T-helper 2 cell treated with Interferon-gamma antibody and Interleukin-4, amounts not matched to agents 5 μg/mL and 100 μg/mL, for 36 hours (primary cell): ENCODE data around the gene CNNM2.
"Not testable (repeated sequence)": the region's sequence is repeated elsewhere in the genome, so short reads cannot be mapped to it uniquely, and the experiment has no call there.

Source experiments
- DNase-seq: peaks from one replicate; pipeline ENCODE4 v3.0.0; 2021; ENCODE audit warnings: low spot score
- H3K27ac Mint-ChIP-seq: one replicate; pipeline ENCODE4 v1.8.0; 2021; ENCODE audit warnings: mild to moderate bottlenecking, mixed read lengths
- H3K27me3 Mint-ChIP-seq: one replicate; pipeline ENCODE4 v1.8.0; 2021; ENCODE audit warnings: low read depth, mixed read lengths
- H3K36me3 Mint-ChIP-seq: one replicate; pipeline ENCODE4 v1.8.0; 2021; ENCODE audit warnings: low read depth, mixed read lengths
- H3K4me1 Mint-ChIP-seq: one replicate; pipeline ENCODE4 v1.8.0; 2021; ENCODE audit warnings: low read depth, mixed read lengths
- H3K4me3 Mint-ChIP-seq: one replicate; pipeline ENCODE4 v1.8.0; 2022; ENCODE audit warnings: mild to moderate bottlenecking, moderate library complexity, mixed read lengths
- H3K9me3 Mint-ChIP-seq: one replicate; pipeline ENCODE4 v1.8.0; 2021; ENCODE audit warnings: mixed read lengths

The CNNM2 gene

DNA sequence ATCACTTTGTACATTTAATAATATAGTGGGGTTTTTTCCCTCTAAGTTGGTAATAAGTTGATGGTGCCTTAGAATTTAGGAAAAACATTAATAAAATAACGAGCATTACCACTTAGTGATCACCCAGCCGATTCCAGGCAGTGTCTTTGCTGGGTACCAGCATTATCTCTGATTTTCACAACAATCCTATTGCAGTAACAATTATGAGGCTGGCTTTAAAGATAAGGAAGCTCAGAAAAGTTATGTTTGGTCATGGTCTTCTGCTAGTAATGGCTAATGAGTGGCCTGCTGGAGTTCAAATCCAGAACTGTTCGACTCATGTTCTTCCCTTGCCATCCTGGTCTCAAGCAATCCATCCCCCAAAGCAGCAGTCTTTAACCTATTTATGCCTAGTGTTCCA, 127.9 kb downstream of the CNNM2 start:
- Mint-ChIP-seq H3K27me3 (no peaks in the 10 kb centered on the region), H3K4me1 (peaks cover 4% of the 10 kb centered on the region), H3K9me3 (no peaks in the 10 kb centered on the region), H3K27ac (no peak overlapping the region), H3K36me3 (peaks cover 3% of the 10 kb centered on the region), H3K4me3 (no peak overlapping the region)
- no peak for DNase-seq

GRCh38 chr10:103047381-103047780, 129.3 kb downstream of the CNNM2 start:
- Mint-ChIP-seq H3K27ac (no peak overlapping the region), H3K27me3 (no peaks in the 10 kb centered on the region), H3K9me3 (no peaks in the 10 kb centered on the region), H3K36me3 (peaks cover 3% of the 10 kb centered on the region), H3K4me1 (peaks cover 4% of the 10 kb centered on the region), H3K4me3 (no peak overlapping the region)
- DNase-seq: no peak

- H3K9me3 Mint-ChIP-seq: no peaks in the 10 kb centered on the region
- H3K27ac Mint-ChIP-seq: no peak overlapping the region
- peaks cover 3% of the 10 kb centered on the region for H3K36me3 Mint-ChIP-seq
- DNase-seq: no peak
- no peak overlapping the region for H3K4me3 Mint-ChIP-seq
- no peaks in the 10 kb centered on the region for H3K27me3 Mint-ChIP-seq
- peaks cover 15% of the 10 kb centered on the region for H3K4me1 Mint-ChIP-seq
Observed at GRCh38 chr10:103049237-103049636, 131.1 kb downstream of the CNNM2 start.

GRCh38 chr10:103053659-103054581, 135.8 kb downstream of the CNNM2 start:
- Mint-ChIP-seq H3K36me3 (peaks cover 9% of the 10 kb centered on the region), H3K27me3 (no peaks in the 10 kb centered on the region), H3K4me3 (peak overlapping the region; percentile 86), H3K9me3 (no peaks in the 10 kb centered on the region), H3K27ac (peak overlapping the region; percentile 94), H3K4me1 (peaks cover 25% of the 10 kb centered on the region)
- peak; percentile 72 for DNase-seq

GRCh38 chr10:103054621-103055020, 136.5 kb downstream of the CNNM2 start:
- peak overlapping the region; percentile 94 for H3K27ac Mint-ChIP-seq
- no peak for DNase-seq
- no peaks in the 10 kb centered on the region for H3K27me3 Mint-ChIP-seq
- H3K9me3 Mint-ChIP-seq: no peaks in the 10 kb centered on the region
- H3K4me3 Mint-ChIP-seq: peak overlapping the region; percentile 86
- peaks cover 25% of the 10 kb centered on the region for H3K4me1 Mint-ChIP-seq
- H3K36me3 Mint-ChIP-seq: peaks cover 9% of the 10 kb centered on the region

DNA sequence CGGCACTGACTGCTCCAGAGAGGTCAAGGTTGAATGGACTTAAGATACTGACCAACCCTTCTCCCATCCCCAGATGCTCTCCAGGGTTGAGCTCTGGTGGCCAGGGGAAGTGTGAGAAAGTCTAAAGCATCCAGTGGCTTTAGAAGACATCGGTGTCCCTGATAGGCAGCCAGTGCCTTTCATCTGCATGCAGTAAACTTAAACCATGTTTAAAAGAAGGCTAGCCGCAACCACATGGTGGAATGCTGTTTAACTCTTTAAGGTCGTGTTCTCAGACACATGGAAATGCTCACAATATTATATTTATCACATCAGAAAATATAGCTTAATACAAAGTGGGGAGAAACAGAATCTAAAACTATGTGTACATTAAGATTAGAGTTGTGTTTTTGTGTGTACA, 137.0 kb downstream of the CNNM2 start:
- Mint-ChIP-seq H3K4me1 (peaks cover 25% of the 10 kb centered on the region), H3K27me3 (no peaks in the 10 kb centered on the region), H3K27ac (peak overlapping the region; percentile 94), H3K36me3 (peaks cover 9% of the 10 kb centered on the region), H3K4me3 (peak overlapping the region; percentile 86), H3K9me3 (no peaks in the 10 kb centered on the region)
- DNase-seq: no peak

GRCh38 chr10:103058034-103058433, 139.9 kb downstream of the CNNM2 start:
- no peak overlapping the region for H3K27ac Mint-ChIP-seq
- H3K36me3 Mint-ChIP-seq: peaks cover 6% of the 10 kb centered on the region
- H3K4me1 Mint-ChIP-seq: peaks cover 21% of the 10 kb centered on the region
- no peaks in the 10 kb centered on the region for H3K9me3 Mint-ChIP-seq
- H3K4me3 Mint-ChIP-seq: no peak overlapping the region
- no peaks in the 10 kb centered on the region for H3K27me3 Mint-ChIP-seq
- DNase-seq: no peak

GRCh38 chr10:103060575-103060974, 142.5 kb downstream of the CNNM2 start:
- H3K27me3 Mint-ChIP-seq: no peaks in the 10 kb centered on the region
- no peak overlapping the region for H3K27ac Mint-ChIP-seq
- H3K4me1 Mint-ChIP-seq: no peaks in the 10 kb centered on the region
- no peak overlapping the region for H3K4me3 Mint-ChIP-seq
- DNase-seq: no peak
- peaks cover 4% of the 10 kb centered on the region for H3K36me3 Mint-ChIP-seq
- no peaks in the 10 kb centered on the region for H3K9me3 Mint-ChIP-seq

GRCh38 chr10:103062854-103063590, 144.9 kb downstream of the CNNM2 start:
- Mint-ChIP-seq H3K4me1 (no peaks in the 10 kb centered on the region), H3K9me3 (no peaks in the 10 kb centered on the region), H3K27ac (no peak overlapping the region), H3K27me3 (no peaks in the 10 kb centered on the region), H3K36me3 (no peaks in the 10 kb centered on the region), H3K4me3 (no peak overlapping the region)
- DNase-seq: no peak

DNA sequence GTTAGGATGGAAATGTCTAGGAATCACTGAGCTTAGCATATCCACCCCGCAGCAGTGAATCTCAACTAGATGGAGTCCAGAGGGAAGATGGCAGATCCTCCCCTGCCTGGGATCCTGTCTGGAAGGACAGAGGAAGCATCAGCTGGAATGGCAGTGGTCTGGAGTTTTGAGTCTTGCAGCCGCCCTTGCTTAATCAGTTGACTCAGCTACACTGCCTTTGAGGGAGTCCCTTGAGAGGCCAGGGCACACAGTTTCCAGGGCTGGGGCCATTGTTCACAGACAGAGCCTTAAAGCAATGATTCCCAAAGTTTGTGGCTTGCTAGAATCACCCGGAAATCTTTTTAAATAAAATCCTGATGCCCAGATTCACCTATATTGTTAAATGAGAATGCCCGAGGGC, 146.9 kb downstream of the CNNM2 start:
- Mint-ChIP-seq H3K27ac (no peak overlapping the region), H3K4me1 (peaks cover 11% of the 10 kb centered on the region), H3K9me3 (no peaks in the 10 kb centered on the region), H3K27me3 (no peaks in the 10 kb centered on the region), H3K4me3 (no peak overlapping the region), H3K36me3 (no peaks in the 10 kb centered on the region)
- no peak for DNase-seq

DNA sequence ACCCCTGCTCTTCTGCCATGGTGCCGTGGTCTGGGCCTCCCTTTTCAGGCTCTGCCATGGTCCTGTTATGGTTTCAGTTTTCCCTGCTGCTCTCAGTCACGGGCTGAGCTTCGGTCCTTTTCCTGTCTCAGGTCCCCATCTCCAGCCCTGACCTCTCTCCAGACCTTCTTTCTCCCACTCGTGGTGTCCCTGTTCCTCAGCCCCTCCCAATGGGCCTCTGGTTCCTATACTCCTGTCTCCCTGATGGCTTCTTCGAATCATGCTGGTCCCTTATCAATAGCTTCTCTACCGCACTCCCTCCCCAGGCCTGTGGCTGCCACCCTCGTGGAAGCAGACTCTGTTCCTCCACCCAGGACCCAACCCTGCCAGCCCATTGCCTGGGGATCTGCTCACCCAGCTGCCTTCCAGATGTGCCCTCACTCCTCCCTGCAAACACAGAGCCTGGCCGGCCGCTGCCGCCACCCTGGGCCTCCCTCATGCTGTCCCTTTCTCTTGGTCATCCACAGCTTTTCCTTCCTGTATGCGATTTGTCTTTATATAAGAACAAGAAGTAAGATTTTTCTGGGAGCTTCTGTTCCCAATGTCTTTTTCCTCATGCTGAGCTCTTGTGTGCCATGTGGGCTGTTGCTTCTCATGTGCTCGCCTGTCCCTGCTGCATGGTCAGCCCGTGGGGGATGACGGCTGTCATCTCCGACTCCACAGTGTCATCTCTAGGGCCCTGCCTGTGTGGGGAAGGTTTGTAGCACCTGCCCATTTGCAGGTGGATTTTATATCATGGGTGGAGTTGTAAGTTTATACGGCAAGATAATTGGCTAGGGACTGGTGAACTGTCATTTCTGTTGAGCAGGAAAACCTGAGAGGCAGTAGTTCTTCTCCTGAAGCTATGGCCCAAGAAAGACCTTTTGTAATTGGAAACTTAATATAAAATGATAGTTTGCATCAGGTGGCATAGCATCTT, 148.3 kb downstream of the CNNM2 start:
- Mint-ChIP-seq H3K27me3 (no peaks in the 10 kb centered on the region), H3K27ac (no peak overlapping the region), H3K9me3 (no peaks in the 10 kb centered on the region), H3K36me3 (no peaks in the 10 kb centered on the region), H3K4me1 (peaks cover 24% of the 10 kb centered on the region), H3K4me3 (no peak overlapping the region)
- DNase-seq: no peak

DNA sequence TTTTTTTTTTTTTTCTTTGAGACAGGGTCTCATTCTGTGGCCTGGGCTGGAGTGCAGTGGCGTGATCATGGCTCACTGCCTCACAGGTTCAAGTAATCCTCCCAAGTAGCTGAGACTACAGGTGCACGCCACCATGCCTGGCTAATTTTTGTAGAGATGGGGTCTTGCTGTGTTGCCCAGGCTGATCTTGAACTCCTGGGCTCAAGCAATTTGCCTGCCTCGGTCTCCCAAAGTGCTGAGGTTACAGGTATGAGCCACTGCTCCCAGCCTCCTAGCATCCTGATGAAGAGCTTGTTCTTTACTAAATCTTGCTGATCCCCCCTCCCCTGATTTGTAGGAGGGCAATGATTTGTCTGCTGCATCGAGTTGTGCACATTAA, 149.0 kb downstream of the CNNM2 start:
- not testable (repeated sequence) for H3K4me3 Mint-ChIP-seq
- peaks cover 28% of the 10 kb centered on the region for H3K4me1 Mint-ChIP-seq

GRCh38 chr10:103067484-103067883, 149.4 kb downstream of the CNNM2 start:
- no peak overlapping the region for H3K4me3 Mint-ChIP-seq
- DNase-seq: no peak
- peaks cover 28% of the 10 kb centered on the region for H3K4me1 Mint-ChIP-seq
- H3K9me3 Mint-ChIP-seq: no peaks in the 10 kb centered on the region
- no peaks in the 10 kb centered on the region for H3K27me3 Mint-ChIP-seq
- H3K27ac Mint-ChIP-seq: no peak overlapping the region
- H3K36me3 Mint-ChIP-seq: no peaks in the 10 kb centered on the region

More for the DNA sequence above, 149.0 kb downstream of the CNNM2 start:
- not testable (repeated sequence) for DNase-seq, H3K27me3 Mint-ChIP-seq, H3K9me3 Mint-ChIP-seq, H3K36me3 Mint-ChIP-seq, H3K27ac Mint-ChIP-seq
